GM21737 (cell line): Measurements from ENCODE around the gene TVP23A.
A peak's percentile ranks its signal among the peaks of the same experiment; 100 is the strongest.
"Not testable (repeated sequence)": the region's sequence is repeated elsewhere in the genome, so short reads cannot be mapped to it uniquely, and the experiment has no call there.

Source experiments
- ATAC-seq: cut with Tn5 transposase; IDR thresholded peaks from one replicate; pipeline ENCODE4 v1.9.1; 2021; ENCODE audit warnings: mild to moderate bottlenecking, moderate library complexity; ENCODE audit not compliant: unreplicated experiment

TVP23A gene

GRCh38 chr16:10806698-10807097 is 11.9 kb downstream of the TVP23A start:
- ATAC-seq = no peak

- no peak for ATAC-seq
These were observed 13.3 kb downstream of the TVP23A start for GRCh38 chr16:10805334-10805733.

GRCh38 chr16:10799736-10800135 is 18.9 kb downstream of the TVP23A start:
- no peak for ATAC-seq

- ATAC-seq = no peak
These were observed 27.5 kb downstream of the TVP23A start for GRCh38 chr16:10791048-10791447.

GRCh38 chr16:10788630-10789029 is 30.0 kb downstream of the TVP23A start:
- ATAC-seq = not testable (repeated sequence)

GRCh38 chr16:10787304-10787703 is 31.3 kb downstream of the TVP23A start:
- ATAC-seq = no peak

GRCh38 chr16:10782628-10783027 is 36.0 kb downstream of the TVP23A start:
- ATAC-seq = no peak

- no peak for ATAC-seq
These were observed 38.0 kb downstream of the TVP23A start for GRCh38 chr16:10780628-10781027.

- not testable (repeated sequence) for ATAC-seq
These were observed 38.7 kb downstream of the TVP23A start for GRCh38 chr16:10779908-10780307.

- ATAC-seq = no peak
These were observed 41.2 kb downstream of the TVP23A start for GRCh38 chr16:10777356-10777755.

GRCh38 chr16:10776923-10777322 is 41.7 kb downstream of the TVP23A start:
- ATAC-seq = not testable (repeated sequence)

- peak; percentile 69 for ATAC-seq
These were observed 42.3 kb downstream of the TVP23A start for GRCh38 chr16:10776280-10776679.

GRCh38 chr16:10770907-10771306 is 47.7 kb downstream of the TVP23A start:
- ATAC-seq = no peak

GRCh38 chr16:10769381-10769780 is 49.2 kb downstream of the TVP23A start:
- no peak for ATAC-seq

GRCh38 chr16:10767127-10767526 is 51.5 kb downstream of the TVP23A start:
- no peak for ATAC-seq

GRCh38 chr16:10765772-10766171 is 52.8 kb downstream of the TVP23A start:
- ATAC-seq = peak; percentile 63

GRCh38 chr16:10763456-10763855 is 55.1 kb downstream of the TVP23A start:
- no peak for ATAC-seq

GRCh38 chr16:10762336-10763016 is 56.1 kb downstream of the TVP23A start:
- ATAC-seq = no peak

GRCh38 chr16:10761373-10761772 is 57.2 kb downstream of the TVP23A start:
- ATAC-seq = no peak

- no peak for ATAC-seq
These were observed 57.7 kb downstream of the TVP23A start for GRCh38 chr16:10760858-10761257.

- ATAC-seq = no peak
These were observed 62.0 kb downstream of the TVP23A start for GRCh38 chr16:10756574-10756973.

GRCh38 chr16:10754941-10755340 is 63.7 kb downstream of the TVP23A start:
- ATAC-seq = no peak

- ATAC-seq = no peak
These were observed 64.9 kb downstream of the TVP23A start for GRCh38 chr16:10753670-10754069.
